Cardiac ventricle fibroblast (primary cell): ENCODE data around the gene PTPRA. TPM values are rescaled to one million over a fixed set of nuclear protein-coding genes. Genes with fewer than 3 reads are reported as not detected.

Source experiments
- total RNA-seq: library from RNA; depleted of rRNA; stranded (reverse); fragments of >200 nt; gene quantifications from 2 replicates; pipeline ENCODE4 v1.2.3, GENCODE V29; 2015

Gene PTPRA
- 39.4 and 44.0 TPM in 2 replicates for total RNA-seq

DNA sequence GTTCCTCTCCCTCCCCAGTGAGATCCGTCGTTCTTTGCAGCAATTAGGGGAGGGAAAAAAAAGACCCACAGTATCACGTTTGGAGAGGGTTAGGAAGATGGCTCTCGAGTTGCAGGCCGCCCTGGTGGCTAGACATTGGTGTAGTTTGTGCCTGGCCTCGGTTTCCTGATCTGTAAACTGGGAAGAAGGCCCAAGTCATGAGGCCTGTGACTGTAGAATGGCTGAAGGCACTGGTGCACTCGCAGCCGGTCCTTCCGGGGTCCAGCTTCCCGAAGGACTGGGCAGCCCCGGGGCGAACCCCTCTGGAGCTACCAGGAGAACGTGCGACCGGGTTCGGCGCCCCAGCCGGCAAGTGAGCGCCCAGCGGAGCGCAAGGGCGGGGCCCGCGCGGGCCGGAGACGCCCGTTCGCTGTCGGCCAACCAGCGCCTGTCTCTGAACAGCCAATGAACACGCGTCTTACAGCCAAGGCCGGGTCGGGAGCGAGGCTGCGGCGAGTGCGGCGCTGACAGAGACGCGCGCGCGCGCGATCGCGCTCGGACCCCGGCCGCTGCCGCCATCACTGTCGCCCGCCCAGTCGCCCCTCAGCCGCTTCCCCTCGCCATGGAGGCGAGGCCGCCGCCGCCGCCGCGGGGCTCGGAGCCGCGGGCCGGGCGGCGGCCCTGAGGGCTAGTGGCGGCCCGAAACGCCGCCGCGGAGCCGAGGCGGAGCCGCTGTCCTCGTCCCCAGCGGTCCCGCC lies at the start of gene PTPRA:
Gene PTPRA (plus strand): TSS at position 472 of the 737 bp plus-strand sequence. CDS start 90,797 bp downstream, outside the sequence.

GRCh38 chr20:2840138-2840966 lies 32.9 kb upstream of the PTPRA start, which contains the start of the genes PCED1A and VPS16:
PCED1A (minus strand) TSS chr20:2840655; CDS start chr20:2839912, 743 bp downstream.
VPS16 (plus strand) TSS chr20:2840745; CDS start chr20:2840775, 30 bp downstream.

DNA sequence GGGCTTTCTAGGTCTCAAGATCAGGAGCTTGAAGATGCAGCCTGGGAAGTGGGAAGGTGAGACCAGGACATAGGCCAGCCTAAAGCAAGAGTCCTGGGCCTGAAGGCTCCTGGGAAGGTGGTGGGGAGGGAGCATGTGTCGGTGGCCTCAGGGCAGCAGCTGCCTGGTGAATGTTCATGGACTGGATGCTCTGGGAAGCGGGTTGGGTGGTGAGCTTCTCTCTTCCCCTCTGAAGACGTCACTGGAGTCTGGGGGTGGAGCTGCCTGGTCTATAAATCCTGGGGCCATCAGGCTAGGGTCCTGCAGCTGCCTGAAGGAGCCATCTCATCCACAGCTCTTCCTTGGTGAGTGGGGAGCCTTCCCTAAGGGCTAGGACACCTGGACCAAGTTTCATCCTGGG lies 170.0 kb downstream of the PTPRA start, which contains the start of gene GNRH2:
Gene GNRH2 (plus strand): TSS at position 301 of the 400 bp plus-strand sequence. CDS start 793 bp downstream, outside the sequence.

GRCh38 chr20:3045816-3046676 lies 172.8 kb downstream of the PTPRA start, which contains the start of gene MRPS26:
MRPS26 (plus strand) TSS chr20:3046052; CDS start chr20:3046069, 17 bp downstream.

GRCh38 chr20:3071610-3072529 lies 198.6 kb downstream of the PTPRA start, which contains the start of gene OXT:
OXT (plus strand) TSS chr20:3071620; CDS start chr20:3071656, 36 bp downstream.

GRCh38 chr20:3084283-3084985 lies 211.2 kb downstream of the PTPRA start, which contains the start of gene AVP:
AVP (minus strand) TSS chr20:3084724; CDS start chr20:3084674, 50 bp downstream.

Other genes starting within 250 kb of the PTPRA start
- 66.0 and 77.4 TPM in 2 replicates for gene NOP56, start 220.8 kb upstream of the PTPRA start, total RNA-seq
- 58.4 and 62.0 TPM in 2 replicates for gene IDH3B, start 209.3 kb upstream of the PTPRA start, total RNA-seq
- gene EBF4, start 180.7 kb upstream of the PTPRA start, total RNA-seq: 0.49 and 0.69 TPM in 2 replicates
- gene CPXM1, start 72.9 kb upstream of the PTPRA start, total RNA-seq: 85.5 and 93.2 TPM in 2 replicates
- gene C20orf141, start 58.5 kb upstream of the PTPRA start, total RNA-seq: 1.2 TPM in 1 of 2 replicates, not detected in the other
- gene TMEM239, start 57.1 kb upstream of the PTPRA start, total RNA-seq: not detected in 2 replicates
- 34.2 and 45.4 TPM in 2 replicates for gene PCED1A, start 32.8 kb upstream of the PTPRA start, total RNA-seq
- gene VPS16, start 32.7 kb upstream of the PTPRA start, total RNA-seq: 26.4 and 34.6 TPM in 2 replicates
- not detected in 2 replicates for gene GNRH2, start 170.1 kb downstream of the PTPRA start, total RNA-seq
- 31.5 and 37.0 TPM in 2 replicates for gene MRPS26, start 172.6 kb downstream of the PTPRA start, total RNA-seq
- gene OXT, start 198.1 kb downstream of the PTPRA start, total RNA-seq: not detected in 2 replicates
- not detected in 2 replicates for gene AVP, start 211.2 kb downstream of the PTPRA start, total RNA-seq